GM19328 (cell line): ENCODE data around the gene SLC6A7.
"Not testable (repeated sequence)": the region's sequence is repeated elsewhere in the genome, so short reads cannot be mapped to it uniquely, and the experiment has no call there.

Experiments used
- ATAC-seq: cut with Tn5 transposase; IDR thresholded peaks from one replicate; pipeline ENCODE4 v1.9.1; 2021; ENCODE audit warnings: mild to moderate bottlenecking, moderate library complexity; ENCODE audit not compliant: unreplicated experiment

Gene SLC6A7

GRCh38 chr5:150236981-150237754, 47.3 kb downstream of the SLC6A7 start:
- ATAC-seq = no peak

- no peak for ATAC-seq
These were observed 48.8 kb downstream of the SLC6A7 start for GRCh38 chr5:150238646-150239045.

GRCh38 chr5:150239099-150239793, 49.4 kb downstream of the SLC6A7 start:
- ATAC-seq = no peak

- no peak for ATAC-seq
These were observed 49.9 kb downstream of the SLC6A7 start for GRCh38 chr5:150239794-150240122.

- ATAC-seq = no peak
These were observed 51.7 kb downstream of the SLC6A7 start for GRCh38 chr5:150241298-150242160.

GRCh38 chr5:150242251-150242894, 52.5 kb downstream of the SLC6A7 start:
- ATAC-seq = no peak

GRCh38 chr5:150243590-150243989, 53.7 kb downstream of the SLC6A7 start:
- no peak for ATAC-seq

- no peak for ATAC-seq
These were observed 54.3 kb downstream of the SLC6A7 start for GRCh38 chr5:150244209-150244608.

- no peak for ATAC-seq
These were observed 55.4 kb downstream of the SLC6A7 start for GRCh38 chr5:150245111-150245789.

GRCh38 chr5:150245808-150246207, 55.9 kb downstream of the SLC6A7 start:
- no peak for ATAC-seq

GRCh38 chr5:150246429-150246828, 56.6 kb downstream of the SLC6A7 start:
- ATAC-seq = no peak

GRCh38 chr5:150246835-150247234, 57.0 kb downstream of the SLC6A7 start:
- ATAC-seq = no peak

- no peak for ATAC-seq
These were observed 57.9 kb downstream of the SLC6A7 start for GRCh38 chr5:150247726-150248125.

GRCh38 chr5:150248493-150248892, 58.6 kb downstream of the SLC6A7 start:
- not testable (repeated sequence) for ATAC-seq

- ATAC-seq = no peak
These were observed 59.1 kb downstream of the SLC6A7 start for GRCh38 chr5:150248946-150249345.

- no peak for ATAC-seq
These were observed 59.9 kb downstream of the SLC6A7 start for GRCh38 chr5:150249744-150250143.

- no peak for ATAC-seq
These were observed 61.6 kb downstream of the SLC6A7 start for GRCh38 chr5:150251504-150251903.

- no peak for ATAC-seq
These were observed 62.6 kb downstream of the SLC6A7 start for GRCh38 chr5:150252489-150252888.

- ATAC-seq = no peak
These were observed 63.8 kb downstream of the SLC6A7 start for GRCh38 chr5:150253416-150254208.

- ATAC-seq = no peak
These were observed 64.5 kb downstream of the SLC6A7 start for GRCh38 chr5:150254363-150254762.
